Motor neuron (in vitro differentiated cells): Measurements from ENCODE around the gene TMEM51. TPM values are rescaled to one million over a fixed set of nuclear protein-coding genes. Genes with fewer than 3 reads are reported as not detected.
"Not testable (repeated sequence)": the region's sequence is repeated elsewhere in the genome, so short reads cannot be mapped to it uniquely, and the experiment has no call there.

Experiments
- ATAC-seq, 8 experiments: fragments of 200-7000 bp; cut with Tn5 transposase; replicated peaks in 6 of 8; 2 replicates each; pipeline ENCODE4 v1.8.0; 2021; ENCODE audit warnings: mild to moderate bottlenecking in 8 of 8, moderate library complexity in 8 of 8
- H3K27ac ChIP-seq, 2 donors: fragments of 250-450 bp; sonication (Bioruptor Pico); 2 replicates each; pipeline ENCODE4 v1.9.0; 2021; ENCODE audit warnings: antibody characterized with exemption in 2 of 2, mild to moderate bottlenecking in 2 of 2, moderate library complexity in 1 of 2
- H3K4me1 ChIP-seq, 2 donors: fragments of 250-450 bp; sonication (Bioruptor Pico); replicated peaks in 1 of 2; 2 replicates each; pipeline ENCODE4 v1.6.1; 2021; ENCODE audit warnings: antibody characterized with exemption in 2 of 2, mild to moderate bottlenecking in 2 of 2, moderate library complexity in 1 of 2
- H3K4me3 ChIP-seq, 5 donors: fragments of 250-450 bp; sonication (Bioruptor Pico); 2 replicates each; pipeline ENCODE4 v1.9.0; 2021; ENCODE audit warnings: antibody characterized with exemption in 5 of 5, mild to moderate bottlenecking in 5 of 5, moderate library complexity in 4 of 5
- WGBS, 10 experiments: fragments of 450-650 bp; shearing (Covaris generic); methylation state at CpG; one replicate each; pipeline ENCODE4 v1.0.0; 2022; 5-methylcytosine and 5-hydroxymethylcytosine counted together
- in situ Hi-C, 9 experiments: fragments of 400-800 bp; cut with MboI; loops; one replicate each; pipeline ENCODE4 v1.15.0; 2021; ENCODE audit warnings: low sequenced_read_pairs in 9 of 9, low pct_unique_long_range_greater_than_20kb in 2 of 9; ENCODE audit not compliant: unreplicated experiment in 9 of 9
- total RNA-seq, 8 experiments: library from RNA; unstranded; fragments of 300-600 nt; gene quantifications; 2 replicates each; pipeline versions ENCODE4 v1.2.3 to v1.2.4, GENCODE V29; 2022

Gene TMEM51
- total RNA-seq, 8 experiments from 2014 or later: 1.2 to 8.4 (median 3.6) TPM

- H3K4me1 ChIP-seq, H3K4me3 ChIP-seq, in situ Hi-C loops, H3K27ac ChIP-seq, ATAC-seq: not testable (repeated sequence)
- 70 to 100% (median 94%) methylated on average over 1 to 6 of the region's 6 CpGs; no CpG with 5 or more reads in 1 of the 10 experiments for WGBS, 10 experiments
Observed at GRCh38 chr1:15175324-15176094, 22.0 kb downstream of the TMEM51 start.

- 69 to 100% (median 90%) methylated on average over 2 to 7 of the region's 7 CpGs; no CpG with 5 or more reads in 2 of the 10 experiments for WGBS, 10 experiments
- H3K4me3 ChIP-seq: no peak overlapping the region
- in situ Hi-C loops: no loop called here
- no peak overlapping the region for H3K27ac ChIP-seq
- no peak for ATAC-seq
- H3K4me1 ChIP-seq: peaks cover 0 to 6% of the 10 kb centered on the region in 2 donors
Observed at GRCh38 chr1:15176120-15176519, 22.6 kb downstream of the TMEM51 start.

GRCh38 chr1:15176898-15177665 lies 23.5 kb downstream of the TMEM51 start:
- in situ Hi-C loops: no loop called here
- H3K27ac ChIP-seq: no peak overlapping the region
- 61 to 100% (median 78%) methylated on average over 1 to 7 of the region's 7 CpGs; no CpG with 5 or more reads in 2 of the 10 experiments for WGBS, 10 experiments
- no peak overlapping the region for H3K4me3 ChIP-seq
- H3K4me1 ChIP-seq: peaks cover 0 to 6% of the 10 kb centered on the region in 2 donors
- ATAC-seq: no peak

GRCh38 chr1:15177710-15178166 lies 24.2 kb downstream of the TMEM51 start:
- 73 to 100% (median 80%) methylated on average over 1 to 14 of the region's 14 CpGs; no CpG with 5 or more reads in 2 of the 10 experiments for WGBS, 10 experiments
- H3K4me1 ChIP-seq: peaks cover 0 to 6% of the 10 kb centered on the region in 2 donors
- in situ Hi-C loops: no loop called here
- H3K27ac ChIP-seq: no peak overlapping the region
- no peak overlapping the region for H3K4me3 ChIP-seq
- ATAC-seq: no peak

GRCh38 chr1:15178571-15179484 lies 25.3 kb downstream of the TMEM51 start:
- peak; percentile 88 to 95 (median 94) for ATAC-seq
- 0 to 67% (median 56%) methylated on average over 1 to 9 of the region's 9 CpGs; no CpG with 5 or more reads in 2 of the 10 experiments for WGBS, 10 experiments
- in situ Hi-C loops: no loop called here
- Histone ChIP-seq H3K4me3 (no peak overlapping the region), H3K4me1 (peaks cover 0 to 6% of the 10 kb centered on the region in 2 donors), H3K27ac (no peak overlapping the region)

- no peak for ATAC-seq
- no peak overlapping the region for H3K4me3 ChIP-seq
- 40 to 94% (median 80%) methylated on average over 1 to 7 of the region's 8 CpGs; no CpG with 5 or more reads in 1 of the 10 experiments for WGBS, 10 experiments
- H3K27ac ChIP-seq: no peak overlapping the region
- peaks cover 0 to 6% of the 10 kb centered on the region in 2 donors for H3K4me1 ChIP-seq
- in situ Hi-C loops: no loop called here
Observed at GRCh38 chr1:15179485-15179883, 25.9 kb downstream of the TMEM51 start.

GRCh38 chr1:15180189-15180588 lies 26.6 kb downstream of the TMEM51 start:
- Histone ChIP-seq H3K4me1 (peaks cover 0 to 6% of the 10 kb centered on the region in 2 donors), H3K4me3 (no peak overlapping the region), H3K27ac (no peak overlapping the region)
- in situ Hi-C loops: no loop called here
- no peak for ATAC-seq
- 70 to 100% (median 81%) methylated on average over 1 to 7 of the region's 7 CpGs; no CpG with 5 or more reads in 4 of the 10 experiments for WGBS, 10 experiments

- Histone ChIP-seq H3K27ac (no peak overlapping the region), H3K4me3 (no peak overlapping the region), H3K4me1 (peaks cover 0 to 6% of the 10 kb centered on the region in 2 donors)
- in situ Hi-C loops: no loop called here
- no peak for ATAC-seq
- 78 to 100% (median 91%) methylated on average over 2 to 7 of the region's 8 CpGs; no CpG with 5 or more reads in 1 of the 10 experiments for WGBS, 10 experiments
Observed at GRCh38 chr1:15180945-15181523, 27.5 kb downstream of the TMEM51 start.

- H3K4me1 ChIP-seq: peaks cover 0 to 7% of the 10 kb centered on the region in 2 donors
- in situ Hi-C loops: no loop called here
- H3K4me3 ChIP-seq: no peak overlapping the region
- no peak overlapping the region for H3K27ac ChIP-seq
- ATAC-seq: no peak
- 80 to 92% (median 85%) methylated on average over 1 to 10 of the region's 10 CpGs; no CpG with 5 or more reads in 1 of the 10 experiments for whole genome bisulfite sequencing, 10 experiments
Observed at GRCh38 chr1:15181564-15181963, 28.0 kb downstream of the TMEM51 start.

GRCh38 chr1:15184436-15185241 lies 31.1 kb downstream of the TMEM51 start:
- no peak for ATAC-seq
- Histone ChIP-seq H3K4me3 (no peak overlapping the region), H3K4me1 (peaks cover 17 to 21% of the 10 kb centered on the region in 2 donors), H3K27ac (no peak overlapping the region)
- 40 to 100% (median 97%) methylated on average over 1 to 8 of the region's 8 CpGs; no CpG with 5 or more reads in 1 of the 10 experiments for WGBS, 10 experiments
- in situ Hi-C loops: no loop called here

- H3K4me1 ChIP-seq: peaks cover 21% of the 10 kb centered on the region in 2 donors
- no peak overlapping the region for H3K4me3 ChIP-seq
- no peak overlapping the region for H3K27ac ChIP-seq
- WGBS, 10 experiments: 0 to 100% (median 42%) methylated on average over 1 to 3 of the region's 3 CpGs; no CpG with 5 or more reads in 4 of the 10 experiments
- in situ Hi-C loops: no loop called here
- ATAC-seq: no peak
Observed at GRCh38 chr1:15185617-15186016, 32.1 kb downstream of the TMEM51 start.
